Stimulated activated CD8-positive, alpha-beta memory T cell treated with anti-CD3 and anti-CD28 coated beads, Interleukin-7, amount 100 ng/mL, for 24 hours (primary cell): ENCODE results near the gene RAI1.
"Not testable (repeated sequence)": the region's sequence is repeated elsewhere in the genome, so short reads cannot be mapped to it uniquely, and the experiment has no call there.

ENCODE experiments used
- DNase-seq: peaks from one replicate; pipeline ENCODE4 v3.0.0-alpha.2; 2020; ENCODE audit warnings: low read depth

RAI1 gene

DNA sequence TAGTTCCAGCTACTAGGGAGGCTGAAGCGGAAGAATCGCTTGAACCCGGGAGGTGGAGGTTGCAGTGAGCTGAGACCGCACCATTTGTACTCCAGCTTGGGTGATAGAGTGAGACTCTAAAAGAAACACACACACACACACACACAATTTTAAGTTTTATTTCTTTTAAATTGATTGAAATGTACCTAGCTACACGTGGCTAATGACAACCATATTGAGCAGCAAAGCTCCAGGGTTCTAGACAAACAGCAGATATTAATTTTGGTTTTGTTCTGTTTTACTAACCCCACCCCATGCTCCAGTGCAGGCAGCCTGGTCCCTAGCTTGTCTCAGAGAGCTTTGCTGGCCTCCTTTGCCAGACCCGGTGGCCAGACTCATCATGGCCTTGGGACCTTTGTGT lies 16.0 kb upstream of the RAI1 start:
- DNase-seq = no peak

DNA sequence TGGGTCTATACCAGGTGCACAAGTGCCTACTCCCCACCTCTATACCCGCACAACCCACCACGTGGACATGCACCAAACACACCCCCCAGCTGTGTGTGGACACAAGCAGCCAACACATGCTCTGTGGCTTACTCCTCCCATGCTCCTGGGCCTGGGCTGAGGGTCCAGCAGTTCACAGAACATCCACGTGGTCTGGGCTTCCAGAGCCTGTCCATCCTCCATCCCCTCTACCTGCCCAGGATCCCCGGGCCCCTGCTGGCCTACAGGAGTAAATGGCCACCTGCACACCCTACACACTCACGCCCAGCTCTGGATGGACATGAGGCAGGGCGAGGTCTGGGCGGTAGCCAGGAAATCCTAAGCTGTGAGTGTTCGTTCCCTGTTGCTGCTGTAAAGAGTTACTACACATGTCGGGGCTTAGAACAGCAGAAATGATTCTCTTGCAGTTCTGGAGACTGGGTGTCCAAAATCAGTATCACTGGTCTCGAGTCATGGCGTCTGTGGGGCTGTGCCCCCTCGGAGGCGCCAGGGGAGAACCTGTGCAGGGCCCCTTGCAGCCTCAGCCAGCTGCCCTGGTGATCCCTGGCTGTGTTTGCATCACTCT lies 15.0 kb upstream of the RAI1 start:
- no peak for DNase-seq

DNA sequence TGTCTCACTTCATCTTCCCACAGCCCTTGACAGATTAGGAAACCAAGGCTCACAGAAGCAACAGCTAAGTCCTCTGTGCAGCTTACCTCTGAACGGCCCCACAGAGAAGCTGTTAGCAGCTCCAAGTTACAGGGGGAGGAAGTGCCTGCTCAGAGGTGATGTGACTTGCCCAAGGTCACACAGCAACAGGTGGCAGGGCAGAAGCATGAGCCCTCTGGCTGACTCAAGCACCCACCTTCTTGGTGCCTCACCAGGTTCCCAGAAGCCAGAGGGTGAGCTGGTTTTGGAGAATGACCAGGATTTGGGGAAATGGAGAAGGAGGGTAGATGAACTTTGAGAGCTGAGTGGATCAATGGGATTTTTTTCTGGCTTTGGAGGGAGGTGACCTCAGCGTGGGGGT lies 14.0 kb upstream of the RAI1 start:
- no peak for DNase-seq

DNA sequence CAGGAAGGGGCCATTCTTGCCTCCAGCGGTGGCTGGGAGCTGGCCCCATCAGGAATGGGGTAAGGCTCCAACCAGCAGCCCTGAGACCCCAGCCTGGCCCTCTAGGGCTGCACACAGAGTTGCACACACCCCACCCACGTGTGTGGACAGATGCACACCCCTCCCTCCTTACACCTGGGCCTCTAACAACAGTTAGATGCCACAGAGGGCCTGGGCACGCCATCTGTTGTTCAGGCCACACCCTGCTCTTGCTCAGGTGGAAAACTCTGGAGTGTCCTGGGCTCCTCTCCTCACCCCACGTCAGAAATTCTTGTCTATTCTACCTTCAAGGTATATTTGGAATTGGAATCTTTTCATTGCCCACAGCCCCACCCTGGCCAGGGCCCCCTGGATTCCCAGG lies 13.3 kb upstream of the RAI1 start:
- DNase-seq = no peak

DNA sequence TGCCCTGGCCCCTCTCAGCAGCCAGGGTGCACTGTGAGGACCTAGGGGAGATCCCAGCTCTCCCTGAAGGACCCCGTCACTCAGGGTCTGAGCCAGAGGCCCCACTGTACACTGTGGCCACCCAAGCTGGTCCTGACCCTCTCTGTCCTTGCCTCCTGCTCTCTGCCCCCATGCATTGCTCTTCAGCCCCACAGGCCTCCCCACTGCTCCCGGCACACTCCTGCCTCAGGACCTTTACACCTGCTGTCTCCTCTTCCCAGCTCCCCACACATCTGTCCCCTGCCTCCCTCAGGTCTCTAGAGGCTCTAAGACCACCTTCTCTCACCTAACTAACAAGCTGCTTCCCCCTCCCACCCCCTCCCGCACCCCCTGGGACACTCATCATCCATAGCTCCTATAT lies 12.9 kb upstream of the RAI1 start:
- DNase-seq = no peak

DNA sequence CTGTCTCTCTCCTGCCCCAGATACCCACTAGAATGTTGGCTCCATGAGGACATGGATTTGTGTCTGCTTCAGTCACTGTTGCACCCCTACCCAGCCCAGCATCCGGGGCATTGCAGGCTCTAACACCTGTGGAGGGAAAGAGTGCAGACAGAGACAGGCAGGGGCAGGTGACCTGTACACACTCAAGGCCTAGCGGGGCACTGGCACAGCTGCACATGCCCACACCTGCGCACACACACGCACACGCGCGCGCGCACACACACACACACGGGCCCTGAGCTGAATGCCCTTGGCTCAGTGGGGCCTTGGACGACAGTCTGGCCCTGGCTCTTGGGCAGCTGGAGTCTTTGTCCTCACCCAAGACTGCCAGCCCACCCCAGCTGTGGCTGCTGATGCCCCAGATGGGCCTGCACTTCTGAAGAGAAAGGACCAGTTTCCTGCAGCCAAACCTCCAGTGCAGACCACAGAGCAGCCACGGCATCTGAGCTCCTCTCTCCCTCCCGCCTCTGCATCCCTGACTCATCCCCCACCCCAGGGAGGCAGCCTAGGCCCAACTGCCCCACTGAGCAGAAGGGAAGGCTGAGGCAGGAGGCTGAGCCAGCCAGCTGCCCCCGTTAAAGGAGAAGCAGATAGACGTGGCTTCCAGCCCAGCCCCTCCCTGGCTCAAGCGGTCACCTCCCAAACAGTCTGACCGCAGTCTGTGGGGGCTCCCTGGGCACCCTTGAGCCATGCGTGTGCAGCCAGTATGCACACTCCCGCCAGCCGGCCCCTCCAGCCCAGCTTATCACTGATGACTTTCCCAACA lies 12.3 kb upstream of the RAI1 start:
- DNase-seq = no peak

DNA sequence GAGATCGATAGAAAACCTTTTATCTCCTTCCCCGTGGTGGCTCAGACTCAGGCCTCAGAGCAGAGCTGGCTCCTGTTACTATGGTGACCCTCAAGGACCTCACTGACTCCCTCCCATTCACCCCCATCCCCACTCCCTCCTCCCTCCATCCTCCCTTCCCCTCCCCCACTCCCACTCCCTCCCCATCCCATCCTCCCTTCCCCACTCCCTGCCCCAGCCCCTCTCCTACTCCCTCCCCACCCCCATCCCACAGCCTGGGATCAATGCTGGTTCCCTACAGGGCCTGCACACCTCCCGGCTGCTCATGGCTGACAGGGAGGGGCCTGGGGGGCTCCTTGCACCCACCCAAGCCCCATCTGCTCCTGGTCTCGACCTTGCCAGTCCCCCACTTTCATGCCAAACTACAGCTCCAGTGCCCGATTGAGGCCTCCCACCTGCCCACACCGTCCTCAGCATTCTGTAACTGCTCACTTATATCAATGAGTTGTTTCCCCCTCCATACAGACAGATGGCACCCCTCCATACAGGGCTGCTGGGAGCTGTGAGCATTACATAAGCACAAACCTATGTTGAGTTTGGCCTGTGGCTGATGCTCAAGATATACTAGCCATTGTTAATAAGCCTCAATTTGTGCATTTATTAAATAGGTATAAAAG lies 11.6 kb upstream of the RAI1 start:
- no peak for DNase-seq

DNA sequence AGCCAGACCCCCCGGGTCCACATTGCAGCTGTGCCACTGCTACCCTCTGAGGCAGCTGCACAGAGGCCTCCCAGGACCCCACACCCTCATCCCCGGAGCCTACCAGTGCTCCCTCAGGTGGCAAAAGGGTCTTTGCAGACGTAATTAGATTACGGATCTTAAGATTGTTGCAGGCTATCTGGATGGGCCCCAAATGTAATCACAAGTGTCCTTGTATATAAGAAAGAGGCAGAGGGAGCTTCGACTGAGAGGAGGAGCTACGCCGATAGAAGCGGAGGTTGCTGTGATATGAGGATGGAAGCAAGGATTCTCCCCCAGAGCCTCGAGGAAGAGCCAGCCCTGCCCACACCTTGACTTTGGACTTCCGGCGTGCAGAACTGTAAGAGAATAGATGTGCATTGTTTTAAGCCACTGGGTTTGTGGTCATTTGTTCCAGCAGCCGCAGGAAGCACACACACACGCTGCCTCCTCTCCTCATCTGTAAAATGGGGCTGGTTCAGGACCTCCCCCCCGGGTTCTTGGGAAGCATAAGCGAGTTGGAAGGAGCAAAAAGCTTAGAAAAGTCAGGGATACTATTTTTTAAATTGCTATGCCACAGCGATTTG lies 10.5 kb upstream of the RAI1 start:
- DNase-seq = no peak

DNA sequence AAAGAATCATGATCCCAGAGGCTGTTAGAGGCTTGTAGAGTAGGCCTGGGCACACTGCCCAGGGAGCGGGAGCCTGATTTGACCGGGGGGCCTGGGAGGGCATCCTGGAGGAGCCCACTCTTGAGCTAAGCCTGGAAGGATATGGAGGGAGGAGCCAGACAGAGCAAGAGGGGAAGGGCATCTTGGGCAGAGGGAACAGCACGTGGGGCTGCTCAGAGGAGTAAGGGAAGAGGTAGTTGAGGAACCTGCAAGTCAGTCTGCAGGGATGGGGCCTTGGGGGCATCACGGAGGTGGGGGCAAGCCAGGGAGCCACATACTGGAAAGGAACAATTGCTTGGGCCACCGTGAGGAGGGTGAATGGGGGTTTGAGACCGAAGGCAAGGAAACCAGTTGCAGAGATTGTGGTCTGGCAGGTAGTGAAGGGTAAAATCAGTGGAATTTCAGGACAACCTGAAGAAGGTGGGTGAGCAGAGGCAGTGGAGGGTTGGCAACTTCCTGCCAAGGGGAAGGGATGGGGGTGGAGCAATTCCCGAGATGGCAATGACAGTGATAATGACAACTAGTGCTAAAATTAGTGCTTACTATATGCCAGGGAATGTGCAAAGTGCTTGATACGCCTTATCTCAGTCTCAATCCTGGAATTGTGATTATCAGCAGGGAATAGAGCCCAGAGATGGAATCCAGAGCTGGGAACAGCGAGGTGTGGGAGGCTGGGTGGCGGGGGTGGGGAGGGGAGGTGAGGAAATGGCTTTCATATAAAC lies 9.7 kb upstream of the RAI1 start:
- DNase-seq = no peak

DNA sequence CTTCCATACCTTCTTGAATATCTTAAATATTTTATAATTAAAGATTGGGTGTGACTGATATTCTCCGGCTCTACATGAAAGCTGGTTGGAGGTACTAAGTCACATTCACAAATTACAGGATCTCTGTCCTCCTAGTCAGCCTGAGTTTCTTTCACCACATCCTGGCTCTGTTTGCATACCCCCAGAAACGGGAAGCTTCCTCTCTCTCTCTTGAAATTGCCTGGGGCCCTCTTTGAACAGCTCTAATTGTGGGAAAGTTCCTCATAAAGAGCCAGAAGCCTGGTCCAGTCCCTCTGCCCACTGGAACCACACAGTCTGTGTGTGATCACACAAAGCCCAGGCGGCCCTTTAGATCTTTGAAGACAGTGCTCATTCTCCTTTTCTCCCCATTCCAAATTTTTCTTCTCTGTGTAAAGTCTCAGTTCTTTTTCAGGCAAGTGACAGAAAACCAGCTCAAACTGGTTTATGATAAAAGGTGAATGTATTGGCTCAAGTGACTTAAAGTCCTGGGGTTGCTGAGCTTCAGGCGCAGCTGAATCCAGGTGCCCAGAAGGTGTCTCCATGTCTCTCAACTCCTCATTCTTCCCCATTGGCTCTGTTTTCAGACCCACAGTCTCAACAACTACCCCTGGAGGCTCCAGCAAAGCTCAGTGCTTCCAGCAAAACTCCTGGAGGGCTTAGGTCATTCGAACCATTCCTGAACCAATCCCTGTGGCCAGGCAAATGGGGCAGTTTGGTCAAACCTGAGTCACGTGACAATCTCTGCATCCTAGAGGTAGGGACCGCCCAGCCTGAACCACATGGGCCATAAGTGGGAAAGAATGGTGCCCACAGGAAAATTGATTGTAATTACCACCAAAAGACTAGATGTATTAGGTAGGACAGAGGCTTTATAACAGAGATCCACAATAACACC lies 8.5 kb upstream of the RAI1 start:
- DNase-seq = no peak

DNA sequence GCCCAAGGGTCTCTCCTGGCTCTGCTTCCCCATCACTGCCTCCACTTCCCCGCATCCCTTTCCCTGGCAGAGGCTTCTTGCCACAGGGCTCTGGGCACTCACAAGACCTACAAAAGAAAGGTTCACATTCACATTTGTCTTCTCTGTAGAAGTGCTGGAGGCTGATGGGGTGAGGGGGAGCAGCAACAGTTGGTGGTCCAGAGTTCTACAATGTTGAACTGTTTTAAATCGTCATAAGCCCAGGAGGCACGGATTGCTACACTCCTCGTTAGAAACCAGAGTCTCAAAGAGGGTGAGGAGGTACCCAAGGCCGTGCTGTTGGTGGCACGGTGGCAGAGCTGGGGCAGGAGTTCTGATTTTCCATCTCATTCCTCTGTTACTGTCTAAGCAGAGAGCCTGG lies 5.8 kb upstream of the RAI1 start:
- no peak for DNase-seq

DNA sequence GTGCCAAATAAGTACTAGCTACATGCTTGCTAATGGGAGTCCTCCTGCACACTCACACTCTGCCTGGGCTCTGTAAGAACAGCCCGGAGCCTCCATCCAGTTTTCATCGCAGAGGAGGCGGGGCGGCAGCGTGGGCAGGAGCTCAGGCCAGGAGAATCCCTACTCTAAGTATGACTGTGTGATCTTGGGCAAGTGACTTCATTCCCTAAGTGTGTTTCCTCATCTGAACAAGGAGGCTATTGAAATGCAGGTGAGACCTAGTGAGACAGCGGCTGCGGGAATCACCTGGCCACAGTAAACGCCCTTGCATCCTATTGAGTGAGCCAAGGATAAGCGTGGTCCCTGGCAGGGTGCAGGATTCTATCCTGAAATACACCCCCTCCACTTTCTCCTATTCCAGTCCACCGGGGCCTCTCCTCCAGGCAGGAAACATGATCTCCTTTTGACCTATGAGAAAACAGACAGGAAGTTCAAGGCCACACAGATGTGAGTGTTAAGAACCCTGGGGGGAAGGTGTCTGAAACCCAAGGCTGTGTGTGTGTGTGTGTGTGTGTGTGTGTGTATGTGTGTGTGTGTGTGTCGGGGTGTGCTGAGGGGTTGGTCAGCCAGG lies 5.2 kb upstream of the RAI1 start:
- DNase-seq = no peak

DNA sequence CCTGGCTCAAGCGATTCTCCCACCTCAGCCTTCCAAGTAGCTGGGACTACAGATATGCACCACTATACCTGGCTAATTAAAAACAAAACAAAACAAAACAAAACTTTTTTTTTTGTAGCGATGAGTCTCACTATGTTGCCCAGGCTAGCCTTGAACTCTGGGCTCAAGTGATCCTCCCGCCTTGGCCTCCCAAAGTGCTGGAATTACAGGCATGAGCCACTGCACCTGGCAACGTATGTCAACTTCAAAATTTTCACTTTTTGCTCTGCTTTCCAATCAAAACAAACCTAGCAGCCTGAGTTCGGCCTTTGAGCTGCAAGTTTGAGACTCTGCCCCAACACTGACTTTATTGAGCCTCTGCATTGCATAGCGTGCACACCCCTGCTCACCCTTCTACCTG lies 4.5 kb upstream of the RAI1 start:
- DNase-seq = no peak

DNA sequence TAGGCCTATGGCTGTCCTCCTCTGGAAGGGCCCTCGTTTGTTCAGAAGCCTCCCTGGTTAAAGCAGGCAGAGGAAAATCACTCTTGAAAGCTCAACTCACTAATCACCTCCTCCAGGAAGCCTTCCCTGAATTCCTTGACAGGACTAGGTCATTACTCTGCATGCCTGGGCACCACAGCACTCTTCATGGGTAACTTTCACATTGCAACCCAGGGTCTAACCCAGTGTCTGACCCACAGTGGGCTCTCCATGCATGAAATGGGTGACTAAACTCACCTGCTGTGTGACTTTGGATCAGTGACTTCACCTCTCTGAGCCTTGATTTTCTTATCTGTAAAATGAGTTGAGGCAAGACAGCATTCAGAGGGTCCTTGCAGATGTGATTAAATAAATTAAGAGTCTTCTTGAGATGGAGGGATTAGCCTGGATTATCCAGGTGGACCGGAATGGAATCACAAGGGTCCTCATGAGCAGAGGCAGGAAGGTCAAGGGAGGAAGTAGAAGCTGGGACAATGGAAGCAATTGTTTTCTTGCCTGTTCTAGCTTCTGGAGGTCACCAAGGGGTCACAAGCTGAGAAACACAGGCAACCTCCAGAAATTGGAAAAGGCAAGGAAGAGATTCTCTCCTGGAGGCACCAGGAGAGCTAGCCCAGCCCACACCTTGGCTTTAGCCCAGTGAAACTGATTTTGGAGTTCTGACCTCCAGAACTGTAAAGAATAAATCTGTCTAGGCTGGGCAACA lies 3.8 kb upstream of the RAI1 start:
- DNase-seq = no peak

DNA sequence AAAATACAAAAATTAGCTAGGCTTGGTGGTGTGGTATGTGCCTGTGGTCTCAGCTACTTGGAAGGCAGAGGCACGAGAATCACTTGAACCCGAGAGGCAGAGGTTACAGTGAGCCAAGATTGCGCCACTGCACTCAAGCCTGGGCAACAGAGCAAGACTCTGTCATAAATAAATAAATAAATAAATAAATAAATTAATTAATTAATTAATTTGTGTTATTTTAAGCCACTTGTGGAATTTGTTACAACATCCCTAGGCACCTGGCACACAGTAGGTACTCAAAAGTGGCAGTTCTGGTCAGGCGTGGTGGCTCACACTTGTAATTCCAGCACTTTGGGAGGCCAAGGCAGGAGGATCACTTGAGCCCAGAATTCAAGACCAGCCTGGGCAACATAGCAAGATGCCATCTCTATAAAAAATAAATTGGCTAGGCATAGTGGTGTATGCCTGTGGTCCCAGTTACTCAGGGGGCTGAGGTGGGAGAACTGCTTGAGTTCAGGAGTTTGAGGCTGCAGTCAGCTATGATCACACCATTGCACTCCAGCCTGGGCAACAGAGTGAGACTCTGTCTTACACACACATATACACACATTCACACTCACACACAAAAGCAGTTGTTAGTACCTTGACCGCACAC lies 3.1 kb upstream of the RAI1 start:
- DNase-seq = not testable (repeated sequence)

DNA sequence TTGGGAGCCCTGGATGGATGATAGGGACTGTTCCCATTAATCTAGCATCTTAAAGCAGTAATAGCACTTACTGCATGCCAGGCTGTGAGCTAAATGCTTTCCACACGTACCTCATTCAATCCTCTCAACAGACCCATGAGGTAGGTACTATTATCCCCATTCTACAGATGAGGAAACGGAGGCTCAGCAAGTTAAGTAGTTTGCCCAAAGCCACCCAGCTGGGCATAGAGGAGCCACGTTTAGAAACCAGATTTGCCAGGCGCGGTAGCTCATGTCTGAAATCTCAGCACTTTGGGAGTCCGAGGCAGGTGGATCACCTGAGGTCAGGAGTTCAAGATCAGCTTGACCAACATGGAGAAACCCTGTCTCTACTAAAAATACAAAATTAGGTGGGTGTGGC lies 2.0 kb upstream of the RAI1 start:
- DNase-seq = no peak

DNA sequence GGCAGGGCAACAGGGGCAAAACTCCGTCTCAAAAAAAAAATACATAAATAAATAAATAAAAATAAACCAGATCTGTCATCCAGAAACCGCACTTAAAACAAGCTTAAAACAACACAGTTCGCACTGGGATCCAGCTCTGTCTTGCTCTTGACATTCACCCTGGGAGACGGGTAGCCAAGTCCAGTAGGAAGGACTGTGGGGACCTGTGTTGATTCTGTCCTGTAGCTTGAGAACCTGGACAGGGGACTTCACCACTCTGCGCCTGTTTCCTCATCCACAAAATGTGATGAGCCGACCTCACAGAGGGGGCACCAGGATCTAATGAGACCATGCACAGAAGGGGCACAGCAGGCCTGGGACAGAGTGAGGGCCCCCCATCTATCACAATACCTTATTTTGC lies 1.5 kb upstream of the RAI1 start:
- DNase-seq = no peak

DNA sequence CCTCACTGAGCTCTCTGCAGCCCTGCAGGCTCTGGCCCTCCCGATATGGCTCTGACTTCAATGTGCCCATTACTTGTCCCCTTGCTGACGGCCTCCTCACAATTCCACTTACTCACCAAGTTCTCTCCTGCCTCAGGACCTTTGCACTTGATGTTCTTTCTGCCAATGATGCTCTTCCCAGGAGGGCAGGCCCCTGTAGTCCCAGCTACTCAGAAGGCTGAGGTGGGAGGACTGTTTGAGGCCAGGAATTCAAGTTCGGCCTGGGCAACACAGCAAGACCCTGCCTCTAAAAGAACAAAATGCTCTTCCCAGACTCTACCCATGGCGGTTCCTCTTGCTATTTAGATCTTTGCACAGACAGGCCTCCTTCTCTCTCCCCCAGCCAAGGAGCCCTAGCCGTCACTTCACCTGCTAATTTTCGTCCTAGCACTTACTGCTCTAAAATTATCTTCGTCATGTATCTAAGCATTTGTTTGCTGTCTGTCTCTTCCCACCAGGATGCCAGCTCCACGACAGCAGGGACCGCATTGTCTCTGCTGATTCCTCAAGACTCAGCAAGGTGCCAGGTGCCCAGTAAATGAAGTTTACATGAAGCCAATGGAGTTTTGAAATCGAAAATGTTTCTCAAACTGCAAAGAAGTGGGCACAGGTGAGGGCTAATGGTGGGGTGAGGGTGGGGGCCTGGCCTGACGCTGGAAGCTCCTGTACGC lies 626 bp upstream of the RAI1 start:
- DNase-seq = no peak

DNA sequence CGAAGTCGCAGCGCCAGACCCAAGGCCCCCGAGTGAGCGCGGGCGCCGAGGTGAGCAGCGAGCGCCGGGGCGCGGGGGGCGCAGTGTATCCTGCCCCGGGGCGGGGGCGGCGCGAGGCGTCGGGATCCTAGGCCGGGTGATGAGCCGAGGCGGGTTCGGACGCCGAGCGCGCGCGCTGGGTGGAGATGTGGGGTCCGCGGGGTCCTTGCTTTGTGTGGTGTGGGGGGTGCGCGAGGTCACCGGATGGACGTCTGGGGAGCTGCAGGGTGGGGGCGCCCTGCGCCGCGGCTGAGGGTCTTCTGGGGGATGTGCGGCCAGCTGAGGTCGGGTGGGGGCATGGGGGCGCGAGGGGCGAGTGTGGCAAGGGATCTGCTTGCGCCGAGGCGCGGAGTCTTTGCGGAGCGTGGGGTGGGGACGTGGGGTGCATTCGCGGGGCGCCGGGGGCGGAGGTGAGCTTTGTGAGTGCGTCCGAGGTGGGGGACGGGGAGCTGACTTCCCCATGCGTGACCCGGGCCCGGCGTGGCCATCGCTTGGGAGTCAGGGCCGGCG lies 560 bp downstream of the RAI1 start:
- no peak for DNase-seq
